ENCODE results near the gene TTC9.

TTC9 gene

DNA sequence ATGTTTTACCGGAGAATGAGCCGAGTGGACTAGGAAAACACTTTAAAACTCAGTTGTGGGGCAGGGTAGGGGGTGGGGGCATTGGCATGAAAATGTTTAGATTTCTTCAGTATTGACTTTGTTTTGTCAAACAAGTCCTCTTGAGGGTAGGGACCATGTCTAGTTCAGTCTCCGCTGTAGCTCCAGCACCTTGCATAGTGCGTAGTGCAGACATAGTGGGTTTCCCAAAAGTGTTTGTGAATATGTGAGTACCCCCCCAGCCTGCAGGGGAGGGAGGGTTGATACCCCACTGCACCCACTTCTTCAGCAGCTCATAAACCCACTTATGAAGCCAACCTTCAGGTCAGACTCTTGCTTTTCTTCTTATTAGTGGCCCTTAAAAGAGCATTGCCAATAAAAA lies 71.4 kb downstream of the TTC9 start:
- H3K4me3 ChIP-seq (replicated peaks in 1 of 2; ENCODE audit: low read depth in 2 of 2, low read length in 2 of 2) = no peak overlapping the region
- no peak for DNase-seq (ENCODE audit: low read depth in 2 of 2)
- TF ChIP-seq, protein P1, sequence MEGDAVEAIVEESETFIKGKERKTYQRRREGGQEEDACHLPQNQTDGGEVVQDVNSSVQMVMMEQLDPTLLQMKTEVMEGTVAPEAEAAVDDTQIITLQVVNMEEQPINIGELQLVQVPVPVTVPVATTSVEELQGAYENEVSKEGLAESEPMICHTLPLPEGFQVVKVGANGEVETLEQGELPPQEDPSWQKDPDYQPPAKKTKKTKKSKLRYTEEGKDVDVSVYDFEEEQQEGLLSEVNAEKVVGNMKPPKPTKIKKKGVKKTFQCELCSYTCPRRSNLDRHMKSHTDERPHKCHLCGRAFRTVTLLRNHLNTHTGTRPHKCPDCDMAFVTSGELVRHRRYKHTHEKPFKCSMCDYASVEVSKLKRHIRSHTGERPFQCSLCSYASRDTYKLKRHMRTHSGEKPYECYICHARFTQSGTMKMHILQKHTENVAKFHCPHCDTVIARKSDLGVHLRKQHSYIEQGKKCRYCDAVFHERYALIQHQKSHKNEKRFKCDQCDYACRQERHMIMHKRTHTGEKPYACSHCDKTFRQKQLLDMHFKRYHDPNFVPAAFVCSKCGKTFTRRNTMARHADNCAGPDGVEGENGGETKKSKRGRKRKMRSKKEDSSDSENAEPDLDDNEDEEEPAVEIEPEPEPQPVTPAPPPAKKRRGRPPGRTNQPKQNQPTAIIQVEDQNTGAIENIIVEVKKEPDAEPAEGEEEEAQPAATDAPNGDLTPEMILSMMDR (IDR thresholded peaks at IDR 0.05; ENCODE audit: low read depth, low read length) = no peak

DNA sequence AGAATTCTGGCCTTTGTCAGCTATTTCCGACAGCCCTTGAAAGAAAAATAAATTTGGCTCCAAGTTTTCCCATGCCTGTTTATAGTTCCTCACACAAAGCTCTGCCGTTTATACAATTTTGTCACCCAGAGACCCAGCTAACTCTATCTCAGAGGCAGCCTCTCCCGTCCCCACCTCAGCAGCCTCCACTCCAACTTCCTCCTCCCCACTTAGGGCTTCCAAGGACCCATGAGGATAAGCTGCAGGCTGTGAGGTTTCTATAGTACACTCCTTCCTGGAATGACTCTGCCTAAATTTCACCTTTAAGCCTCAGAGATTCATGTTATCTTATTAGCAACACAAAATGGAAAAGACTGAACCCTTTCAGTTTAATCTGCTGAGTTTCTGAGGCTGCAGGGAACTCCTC lies 71.8 kb downstream of the TTC9 start:
- TF ChIP-seq, protein P1 (IDR thresholded peaks at IDR 0.05; ENCODE audit: low read depth, low read length) = no peak
- DNase-seq (ENCODE audit: low read depth in 2 of 2) = no peak
- H3K4me3 ChIP-seq (replicated peaks in 1 of 2; ENCODE audit: low read depth in 2 of 2, low read length in 2 of 2) = no peak overlapping the region

DNA sequence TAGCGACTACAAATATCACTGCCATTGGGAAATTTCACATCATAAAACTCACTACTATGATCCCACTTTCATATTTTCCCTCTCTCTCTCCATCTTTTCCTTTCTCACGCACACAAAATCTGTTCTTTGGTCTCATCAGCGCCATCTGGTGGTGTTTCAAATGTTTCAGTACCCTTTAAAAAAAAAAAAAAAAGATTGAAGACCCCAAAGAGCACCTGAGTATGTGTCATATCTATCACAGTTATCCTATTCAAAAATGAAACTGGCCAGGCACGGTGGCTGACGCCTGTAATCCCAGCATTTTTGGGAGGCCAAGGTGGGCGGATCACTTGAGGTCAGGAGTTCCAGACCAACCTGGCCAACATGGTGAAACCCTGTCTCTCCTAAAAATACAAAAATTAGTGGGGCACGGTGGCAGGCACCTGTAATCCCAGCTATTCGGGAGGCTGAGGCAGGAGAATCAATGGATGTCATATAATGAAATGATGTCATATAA lies 72.4 kb downstream of the TTC9 start:
- DNase-seq (ENCODE audit: low read depth in 2 of 2) = peak; percentile 69 to 71
- TF ChIP-seq, protein P1 (IDR thresholded peaks at IDR 0.05; ENCODE audit: low read depth, low read length) = peak; percentile 47
- no peak overlapping the region for H3K4me3 ChIP-seq (replicated peaks in 1 of 2; ENCODE audit: low read depth in 2 of 2, low read length in 2 of 2)

DNA sequence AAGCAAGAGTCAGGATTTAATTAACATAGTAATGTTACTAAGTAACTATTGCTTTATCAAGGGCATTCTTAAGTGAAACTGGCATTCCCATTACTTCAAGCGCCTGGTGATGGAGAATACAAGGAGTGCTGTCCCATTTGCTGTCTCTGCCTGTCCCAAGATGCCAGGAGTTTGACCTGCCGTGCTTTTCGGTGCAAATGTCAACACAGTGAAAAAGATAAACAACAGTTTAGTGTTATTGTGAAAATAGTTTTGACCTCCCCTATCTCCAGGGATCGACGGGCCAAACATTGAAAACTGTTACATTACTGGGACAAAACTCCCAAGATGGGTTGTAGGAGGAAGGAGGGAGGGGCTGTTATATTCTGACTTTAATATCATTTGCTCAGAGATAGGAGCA lies 74.8 kb downstream of the TTC9 start:
- DNase-seq (ENCODE audit: low read depth in 2 of 2) = no peak
- no peak overlapping the region for H3K4me3 ChIP-seq (replicated peaks in 1 of 2; ENCODE audit: low read depth in 2 of 2, low read length in 2 of 2)
- TF ChIP-seq, protein P1 (IDR thresholded peaks at IDR 0.05; ENCODE audit: low read depth, low read length) = no peak

DNA sequence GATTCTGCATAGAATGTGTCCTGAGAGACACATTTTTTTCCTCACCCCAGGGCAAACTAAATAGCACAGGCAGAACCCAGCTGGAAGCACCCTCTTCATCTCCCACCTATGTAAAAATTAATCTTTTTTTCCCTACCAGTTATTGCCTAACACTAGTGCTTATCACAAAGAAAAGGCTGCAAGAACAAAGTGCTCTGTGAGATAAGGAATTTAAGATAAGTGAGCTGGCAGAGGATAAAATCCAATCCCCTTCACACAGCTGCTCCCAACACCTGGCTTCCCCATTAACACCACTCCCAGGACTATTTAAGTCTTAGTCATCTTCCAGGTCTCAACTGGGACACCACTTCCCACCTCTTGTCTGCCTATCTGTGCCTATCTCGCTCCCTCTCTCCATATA lies 75.2 kb downstream of the TTC9 start:
- TF ChIP-seq, protein P1 (IDR thresholded peaks at IDR 0.05; ENCODE audit: low read depth, low read length) = no peak
- H3K4me3 ChIP-seq (replicated peaks in 1 of 2; ENCODE audit: low read depth in 2 of 2, low read length in 2 of 2) = no peak overlapping the region
- no peak for DNase-seq (ENCODE audit: low read depth in 2 of 2)

DNA sequence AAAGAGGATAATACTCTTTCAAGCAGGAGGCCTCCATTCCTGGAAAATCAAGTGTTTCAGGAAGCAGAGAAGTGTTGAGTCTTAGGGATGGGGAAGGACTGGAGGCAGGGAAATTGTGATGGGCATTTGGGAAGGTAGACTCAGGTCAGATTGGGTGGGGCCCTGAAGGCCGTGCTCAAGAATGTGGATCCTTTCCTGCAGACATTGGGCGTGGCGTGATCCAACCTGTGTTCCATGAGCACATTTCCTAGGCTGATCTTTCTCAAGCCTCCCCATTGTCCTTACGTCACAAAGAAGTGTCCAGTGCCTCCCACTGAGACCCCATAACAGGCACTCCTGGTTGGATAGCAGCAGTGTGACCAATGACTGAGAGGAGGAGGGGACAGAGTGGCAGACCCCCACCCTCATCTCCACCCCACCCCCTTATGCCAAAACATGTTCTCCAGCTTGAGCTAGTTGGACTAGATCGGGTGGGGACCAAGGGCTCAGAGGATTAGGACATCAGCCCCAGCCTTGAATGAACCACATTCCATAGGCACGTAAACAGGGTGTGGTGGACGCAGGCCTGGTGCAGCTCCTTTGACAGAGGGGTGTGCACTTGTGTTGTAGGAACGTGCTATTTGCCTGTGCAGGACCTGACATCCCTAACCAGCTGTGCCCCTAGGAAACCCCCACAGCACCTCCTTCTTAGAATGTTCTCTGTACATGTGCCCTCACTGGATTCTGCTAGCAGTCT lies 76.8 kb downstream of the TTC9 start:
- TF ChIP-seq, protein P1 (IDR thresholded peaks at IDR 0.05; ENCODE audit: low read depth, low read length) = no peak
- DNase-seq (ENCODE audit: low read depth in 2 of 2) = no peak
- H3K4me3 ChIP-seq (replicated peaks in 1 of 2; ENCODE audit: low read depth in 2 of 2, low read length in 2 of 2) = no peak overlapping the region

Measured in cardiac fibroblast (primary cell).